Sigmoid colon (tissue), 4 donors: ENCODE results near the gene FBXO42.

Experiments used
- CTCF ChIP-seq, 4 experiments: fragments of 450-650 bp in 3 of 4; fragments of 200-600 bp in 1 of 4; IDR thresholded peaks; one replicate each; pipeline ENCODE4 v1.5.1; 2016 to 2019; ENCODE audit warnings: antibody characterized with exemption in 4 of 4, mild to moderate bottlenecking in 3 of 4, moderate library complexity in 2 of 4
- EP300 ChIP-seq, 4 donors: sonication (generic); formaldehyde crosslinking; IDR thresholded peaks; one replicate each; pipeline ENCODE4 v1.6.1; 2017; ENCODE audit warnings: antibody characterized with exemption in 4 of 4
- POLR2A ChIP-seq, 2 donors: fragments of 450-650 bp; IDR thresholded peaks; one replicate each; pipeline ENCODE4 v1.6.1; 2016; ENCODE audit warnings: antibody characterized with exemption in 2 of 2, mild to moderate bottlenecking in 2 of 2, moderate library complexity in 2 of 2
- POLR2AphosphoS5 ChIP-seq, 4 donors: sonication (generic); formaldehyde crosslinking; IDR thresholded peaks; one replicate each; pipeline ENCODE4 v1.6.1; 2017; ENCODE audit warnings: antibody characterized with exemption in 4 of 4

- TF ChIP-seq POLR2A (IDR thresholded peaks at IDR 0.05) (no peak), CTCF (IDR thresholded peaks at IDR 0.05) (no peak), POLR2AphosphoS5 (IDR thresholded peaks at IDR 0.05) (no peak), EP300 (IDR thresholded peaks at IDR 0.05) (no peak)
Observed at GRCh38 chr1:16242556-16243214, 109.6 kb downstream of the FBXO42 start.
